ENCODE data around the gene CPE. TPM values are rescaled to one million over a fixed set of nuclear protein-coding genes. Genes with fewer than 3 reads are reported as not detected.

The CPE gene
- total and polyA plus RNA-seq, 2 of the 4 experiments (the other 2 are of a cell fraction): 3.6 to 13.5 TPM

- Histone ChIP-seq H2BK120ac (ENCODE audit: low read depth, low read length) (no peak overlapping the region), H3K14ac (replicated peaks; ENCODE audit: low read depth, low read length) (no peak overlapping the region), H2BK15ac (ENCODE audit: low read depth, low read length) (no peak overlapping the region), H2AFZ (replicated peaks; ENCODE audit: low read length, poor library complexity) (no peak overlapping the region), H3K56ac (ENCODE audit: extremely low read depth, insufficient read depth, low read length) (no peak overlapping the region), H2BK5ac (ENCODE audit: low read depth, low read length, poor library complexity, severe bottlenecking) (no peak overlapping the region), H2AK9ac (replicated peaks; ENCODE audit: low read depth, low read length, poor library complexity) (no peak overlapping the region), H4K5ac (ENCODE audit: low read depth, low read length) (no peak overlapping the region), H3K27ac (ENCODE audit: insufficient read depth, low read length) (peak overlapping the region; percentile 15; the same call in 1 of the 2 replicates), H3K4me2 (ENCODE audit: low read depth, low read length) (no peak overlapping the region), H4K20me1 (ENCODE audit: insufficient read depth, low read length) (no peaks in the 10 kb centered on the region), H3K23ac (ENCODE audit: low read depth, low read length) (no peak overlapping the region), H3K4me1 (ENCODE audit: control insufficient read depth, insufficient read depth, low read length) (peaks cover 2% of the 10 kb centered on the region; the same call in 1 of the 2 replicates), H3K4ac (ENCODE audit: low read depth, low read length) (no peak overlapping the region), H3K79me1 (ENCODE audit: low read depth in 1 of 2, low read length in 2 of 2) (no peaks in the 10 kb centered on the region), H2AK5ac (ENCODE audit: low read depth, low read length) (no peak overlapping the region), H3K9me3 (ENCODE audit: control insufficient read depth, insufficient read depth, low read length) (no peaks in the 10 kb centered on the region), H2BK20ac (ENCODE audit: low read depth, low read length) (no peak overlapping the region), H3K18ac (ENCODE audit: low read depth, low read length) (no peak overlapping the region), H3K27me3 (ENCODE audit: control insufficient read depth, insufficient read depth, low read length) (no peaks in the 10 kb centered on the region; the same call in 1 of the 2 replicates), H3K36me3 (ENCODE audit: control insufficient read depth, insufficient read depth, low read length) (no peaks in the 10 kb centered on the region), H4K91ac (ENCODE audit: insufficient read depth, low read depth, low read length) (no peak overlapping the region), H3K4me3 (ENCODE audit: insufficient read depth, low read depth, low read length) (no peak overlapping the region), H3K9ac (ENCODE audit: low read depth, low read length) (no peak overlapping the region), H4K8ac (ENCODE audit: low read depth in 2 of 2, low read length in 2 of 2) (no peak overlapping the region), H3K9me1 (ENCODE audit: insufficient read depth, low read length) (no peaks in the 10 kb centered on the region)
- in situ Hi-C loops (cut with MboI; ENCODE audit: low sequenced_read_pairs): no loop called here
- ChIA-PET POLR2A (ENCODE audit: unreplicated experiment) (interaction anchor here (0.6 kb wide), 1 partner anchor 614 kb away, joined by 4 read pairs; no protein-coding TSS in a partner anchor), CTCF (interaction anchor here (0.6 to 1.8 kb wide), 2 partner anchors 8 to 13 kb away, joined by 4 to 6 read pairs; no protein-coding TSS in a partner anchor)
- ATAC-seq (ENCODE audit: low read depth) (peak; percentile 70), DNase-seq (peak; percentile 30)
- WGBS, 2 experiments (ENCODE audit: extremely low coverage in 2 of 2, insufficient read length in 1 of 2): 10% methylated on average over 2 of the region's 7 CpGs; no CpG with 5 or more reads in 1 of the 2 experiments
- no TSS peak for BruUV-seq (replicated peaks)
- TF ChIP-seq BHLHE40 (IDR thresholded peaks at IDR 0.05; ENCODE audit: low read depth, low read length): no peak
- TF ChIP-seq CEBPB (IDR thresholded peaks at IDR 0.05; ENCODE audit: low read depth, low read length): peak; percentile 9; the same call in 1 of the 2 replicates
- intact Hi-C loops (cut with micrococcal nuclease): no loop called here
- dilution Hi-C loops (cut with HindIII; ENCODE audit: low sequenced_read_pairs, unreplicated experiment): no loop called here
Measured at GRCh38 chr4:165505958-165506837, 127.4 kb downstream of the CPE start.
